ENCODE results near the gene EXOC1.
A peak's percentile ranks its signal among the peaks of the same experiment; 100 is the strongest.

Gene EXOC1

GRCh38 chr4:55949482-55949802, 96.0 kb downstream of the EXOC1 start:
- DNase-seq (ENCODE audit: low read depth), result peak; percentile 8

- DNase-seq (ENCODE audit: low read depth), result no peak
These were observed 97.9 kb downstream of the EXOC1 start for GRCh38 chr4:55951191-55951922.
